GM19438 (cell line): ENCODE measurements around the gene POLL.
"Not testable (repeated sequence)": the region's sequence is repeated elsewhere in the genome, so short reads cannot be mapped to it uniquely, and the experiment has no call there.

ENCODE experiments used
- ATAC-seq: cut with Tn5 transposase; IDR thresholded peaks from one replicate; pipeline ENCODE4 v1.9.1; 2021; ENCODE audit warnings: low read depth; ENCODE audit not compliant: unreplicated experiment

The POLL gene

GRCh38 chr10:101612086-101612485 is 24.0 kb upstream of the POLL start:
- no peak for ATAC-seq

GRCh38 chr10:101611096-101611905 is 23.2 kb upstream of the POLL start:
- no peak for ATAC-seq

DNA sequence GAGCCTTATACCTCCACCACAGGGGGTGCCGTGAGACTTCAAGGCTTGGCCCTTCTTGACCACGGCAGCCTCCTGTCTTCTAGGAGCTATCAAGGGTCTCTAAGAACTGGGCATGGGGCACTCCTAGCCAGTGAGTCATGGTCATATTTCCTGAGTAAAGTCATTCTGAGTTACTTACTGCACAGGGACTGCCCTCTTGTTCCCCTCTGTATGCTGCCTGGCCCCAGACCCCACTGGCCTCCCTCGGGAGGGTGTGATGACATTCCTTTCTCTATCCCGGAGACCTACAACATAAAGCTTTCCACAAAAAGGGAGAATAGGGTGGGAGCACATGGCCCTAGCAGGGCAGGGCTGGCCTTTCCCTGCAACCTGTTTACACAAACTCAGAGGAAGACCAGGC is 21.4 kb upstream of the POLL start:
- ATAC-seq: no peak

GRCh38 chr10:101607124-101607523 is 19.1 kb upstream of the POLL start:
- ATAC-seq: no peak

- no peak for ATAC-seq
Observed at GRCh38 chr10:101602761-101603398, 14.8 kb upstream of the POLL start.

- no peak for ATAC-seq
Observed at GRCh38 chr10:101601541-101601940, 13.5 kb upstream of the POLL start.

GRCh38 chr10:101597091-101597900 is 9.2 kb upstream of the POLL start:
- no peak for ATAC-seq

DNA sequence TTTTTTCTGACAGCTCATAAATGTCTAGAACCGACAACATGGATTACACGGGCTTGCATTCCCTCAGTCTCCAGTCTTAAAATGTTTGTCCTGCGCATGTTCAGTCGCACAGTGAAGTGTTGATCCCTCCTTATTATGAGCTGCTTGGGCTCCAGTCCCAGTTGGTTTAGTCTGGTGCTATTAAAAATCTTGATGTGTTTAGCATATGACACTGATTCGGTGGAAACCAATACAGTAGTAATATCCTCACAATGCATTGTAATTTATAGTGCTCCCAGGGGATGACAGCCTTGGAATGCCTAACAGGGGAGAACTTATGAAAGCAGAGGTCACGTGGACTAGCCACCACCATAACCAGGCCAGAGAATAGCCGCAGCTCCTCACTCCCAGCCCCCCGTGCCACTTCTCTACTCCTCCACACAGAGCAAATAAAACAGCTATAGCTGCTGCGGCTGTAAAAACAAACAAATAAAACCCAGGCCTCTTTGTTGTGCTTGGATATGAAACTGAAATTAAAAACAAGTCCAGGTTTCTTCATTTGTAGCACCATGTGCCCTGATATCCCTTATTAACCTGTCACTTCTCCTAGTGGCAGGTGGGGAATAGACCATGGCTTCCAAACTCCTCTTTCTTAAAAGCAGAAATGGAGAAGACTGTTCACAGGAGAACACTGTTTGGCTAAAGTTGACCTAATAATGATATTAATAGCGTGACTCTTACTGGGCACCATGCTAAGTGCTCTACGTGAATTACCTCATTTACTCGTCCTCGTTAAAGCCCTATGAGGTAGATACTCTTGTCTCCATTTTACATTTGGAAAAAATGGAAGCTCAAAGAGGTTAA is 7.8 kb upstream of the POLL start:
- ATAC-seq: no peak

DNA sequence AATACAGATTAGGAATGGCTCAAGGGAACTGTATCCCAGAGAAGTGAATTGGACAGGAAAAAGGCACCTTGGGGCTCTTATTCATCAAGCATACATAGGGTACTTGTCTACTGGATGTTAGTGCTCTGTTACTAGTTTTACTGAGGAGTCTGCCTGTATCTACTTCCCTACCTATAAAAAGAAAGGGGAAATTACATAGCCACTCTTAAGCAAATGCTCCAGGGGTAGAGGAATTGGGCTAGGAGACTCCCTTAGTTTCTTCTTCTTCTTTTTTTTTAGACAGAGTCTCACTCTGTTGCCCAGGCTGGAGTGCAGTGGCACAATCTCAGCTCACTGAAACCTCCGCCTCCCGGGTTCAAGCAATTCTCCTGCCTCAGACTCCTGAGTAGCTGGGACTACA is 5.3 kb upstream of the POLL start:
- ATAC-seq: not testable (repeated sequence)

- ATAC-seq: no peak
Observed at GRCh38 chr10:101588879-101589278, 822 bp upstream of the POLL start.

- ATAC-seq: no peak
Observed at GRCh38 chr10:101585841-101586240, 2.2 kb downstream of the POLL start.

GRCh38 chr10:101580486-101581399 is 7.3 kb downstream of the POLL start:
- no peak for ATAC-seq

- no peak for ATAC-seq
Observed at GRCh38 chr10:101579516-101579870, 8.6 kb downstream of the POLL start.

GRCh38 chr10:101578803-101579515 is 9.1 kb downstream of the POLL start:
- no peak for ATAC-seq

- ATAC-seq: no peak
Observed at GRCh38 chr10:101578192-101578591, 9.9 kb downstream of the POLL start.

DNA sequence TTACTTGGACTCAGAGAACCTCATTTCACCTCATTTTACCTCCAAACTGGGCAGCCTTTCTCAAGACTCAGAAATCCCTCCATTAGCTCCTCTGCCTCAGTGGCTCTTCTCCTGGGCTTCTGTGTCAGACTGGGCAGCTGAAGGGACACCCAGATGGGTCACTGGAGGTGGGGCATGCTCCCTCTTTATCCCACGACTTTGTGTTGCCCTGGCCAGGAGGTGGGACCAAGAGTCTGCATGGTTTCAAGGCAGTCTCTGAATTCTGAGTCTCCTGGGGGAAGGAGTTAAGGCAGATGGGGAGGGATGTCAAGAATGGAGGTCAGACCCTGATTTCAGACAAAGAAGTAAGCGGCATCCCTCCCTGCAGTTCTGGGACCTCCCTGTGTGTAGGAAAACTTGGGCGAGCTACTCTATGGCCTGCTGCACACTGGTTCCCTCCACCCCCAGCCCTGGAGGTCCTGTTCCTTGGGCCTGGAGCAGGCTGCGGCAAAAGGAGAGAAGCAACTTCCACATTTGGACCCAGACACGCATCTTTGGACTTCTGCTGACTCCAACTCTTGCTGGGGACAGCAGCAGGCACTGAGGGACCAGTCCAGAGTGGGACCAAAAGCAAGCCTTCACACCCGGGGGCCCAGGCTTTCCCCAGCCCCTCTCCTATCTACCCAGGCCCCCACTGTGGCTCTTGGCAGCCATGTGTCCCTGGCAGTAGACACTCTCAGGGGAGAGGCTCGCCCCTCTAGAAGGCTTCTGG is 10.8 kb downstream of the POLL start:
- no peak for ATAC-seq

GRCh38 chr10:101576211-101576863 is 11.7 kb downstream of the POLL start:
- no peak for ATAC-seq
